Measurements from ENCODE around the gene MAJIN. TPM values are rescaled to one million over a fixed set of nuclear protein-coding genes. Genes with fewer than 3 reads are reported as not detected.

Gene MAJIN
- polyA plus RNA-seq, 1 of the 3 experiments (the other 2 are of a cell fraction): not detected

DNA sequence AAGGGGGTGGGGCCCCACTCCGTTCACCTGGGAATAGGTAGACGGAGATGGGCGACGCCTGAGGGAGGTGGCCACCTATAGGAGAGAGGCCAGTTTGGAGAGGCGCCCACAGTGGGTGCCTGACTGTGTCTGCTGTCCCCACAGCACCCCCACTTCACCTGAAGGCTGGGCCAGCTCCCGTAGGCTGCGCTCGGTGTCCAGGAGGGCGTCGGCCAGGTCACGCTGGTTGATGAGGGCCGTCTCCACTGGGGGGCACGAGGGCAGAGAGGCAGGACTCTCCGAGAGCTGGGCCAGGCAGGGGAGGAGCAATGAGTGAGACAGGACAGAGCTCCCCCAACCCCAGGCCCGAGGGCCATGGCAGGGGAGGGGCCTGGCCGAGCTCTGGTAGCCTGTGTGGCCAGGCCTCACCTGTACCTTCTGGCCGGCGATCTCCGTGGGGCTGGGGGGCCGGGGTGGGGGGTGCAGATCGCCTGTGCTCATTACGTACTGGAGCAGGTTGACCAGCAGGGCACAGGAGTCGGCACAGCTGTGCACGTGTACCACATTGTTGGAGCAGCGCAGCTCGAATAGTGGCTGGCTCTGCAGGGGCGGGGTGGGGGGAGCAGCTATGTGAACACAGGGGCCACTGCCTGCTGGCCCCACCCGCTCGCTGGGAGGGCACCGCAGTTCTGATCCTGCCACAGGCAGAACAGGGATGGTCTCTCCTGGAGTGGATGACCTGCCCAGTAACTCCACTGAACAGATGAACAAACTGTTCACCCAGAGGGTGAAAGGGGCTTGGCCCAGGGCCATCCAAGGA lies 69.6 kb downstream of the MAJIN start:
- Histone ChIP-seq H2AFZ (ENCODE audit: low read depth) (no peak overlapping the region), H3K27ac (ENCODE audit: low read depth in 2 of 2, low read length in 1 of 2) (no peak overlapping the region), H4K20me1 (ENCODE audit: insufficient read depth) (no peaks in the 10 kb centered on the region), H3F3A (replicated peaks; ENCODE audit: insufficient read depth) (no peaks in the 10 kb centered on the region), H3K9ac (no peak overlapping the region), H3K36me3 (replicated peaks in 1 of 2; ENCODE audit: control insufficient read depth in 1 of 2, insufficient read depth in 2 of 2, low read length in 1 of 2) (peaks cover 0 to 46% of the 10 kb centered on the region in 2 experiments), H3K79me2 (ENCODE audit: insufficient read depth) (no peaks in the 10 kb centered on the region), H3K9me2 (no peaks in the 10 kb centered on the region), H3K27me3 (ENCODE audit: insufficient read depth) (no peaks in the 10 kb centered on the region), H3K9me3 (no peaks in the 10 kb centered on the region), H3K4me1 (ENCODE audit: control insufficient read depth in 1 of 2, insufficient read depth in 2 of 2, low read depth in 1 of 2, low read length in 1 of 2) (no peaks in the 10 kb centered on the region), H3K4me2 (no peak overlapping the region), H3K4me3 (ENCODE audit: low read depth in 2 of 2, low read length in 1 of 2) (no peak overlapping the region)
- CTCF ChIA-PET: interaction anchor here (0.8 to 1.4 kb wide), 4 partner anchors 14 to 111 kb away, joined by 3 to 6 read pairs (median 3); no protein-coding TSS in a partner anchor
- POLR2A ChIA-PET: no interaction called here
- no peak for TF ChIP-seq TAF1 (IDR thresholded peaks at IDR 0.05; ENCODE audit: borderline replicate concordance, low read depth, low read length)
- TF ChIP-seq, protein P1, sequence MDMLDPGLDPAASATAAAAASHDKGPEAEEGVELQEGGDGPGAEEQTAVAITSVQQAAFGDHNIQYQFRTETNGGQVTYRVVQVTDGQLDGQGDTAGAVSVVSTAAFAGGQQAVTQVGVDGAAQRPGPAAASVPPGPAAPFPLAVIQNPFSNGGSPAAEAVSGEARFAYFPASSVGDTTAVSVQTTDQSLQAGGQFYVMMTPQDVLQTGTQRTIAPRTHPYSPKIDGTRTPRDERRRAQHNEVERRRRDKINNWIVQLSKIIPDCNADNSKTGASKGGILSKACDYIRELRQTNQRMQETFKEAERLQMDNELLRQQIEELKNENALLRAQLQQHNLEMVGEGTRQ (IDR thresholded peaks at IDR 0.05; ENCODE audit: borderline replicate concordance, low read depth, low read length): no peak
- no peak for TF ChIP-seq SIN3A (IDR thresholded peaks at IDR 0.05; ENCODE audit: borderline replicate concordance, low read depth, low read length)
- TF ChIP-seq, protein P2, sequence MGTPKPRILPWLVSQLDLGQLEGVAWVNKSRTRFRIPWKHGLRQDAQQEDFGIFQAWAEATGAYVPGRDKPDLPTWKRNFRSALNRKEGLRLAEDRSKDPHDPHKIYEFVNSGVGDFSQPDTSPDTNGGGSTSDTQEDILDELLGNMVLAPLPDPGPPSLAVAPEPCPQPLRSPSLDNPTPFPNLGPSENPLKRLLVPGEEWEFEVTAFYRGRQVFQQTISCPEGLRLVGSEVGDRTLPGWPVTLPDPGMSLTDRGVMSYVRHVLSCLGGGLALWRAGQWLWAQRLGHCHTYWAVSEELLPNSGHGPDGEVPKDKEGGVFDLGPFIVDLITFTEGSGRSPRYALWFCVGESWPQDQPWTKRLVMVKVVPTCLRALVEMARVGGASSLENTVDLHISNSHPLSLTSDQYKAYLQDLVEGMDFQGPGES (IDR thresholded peaks at IDR 0.05; ENCODE audit: low read depth, low read length): no peak
- TF ChIP-seq, protein P3, sequence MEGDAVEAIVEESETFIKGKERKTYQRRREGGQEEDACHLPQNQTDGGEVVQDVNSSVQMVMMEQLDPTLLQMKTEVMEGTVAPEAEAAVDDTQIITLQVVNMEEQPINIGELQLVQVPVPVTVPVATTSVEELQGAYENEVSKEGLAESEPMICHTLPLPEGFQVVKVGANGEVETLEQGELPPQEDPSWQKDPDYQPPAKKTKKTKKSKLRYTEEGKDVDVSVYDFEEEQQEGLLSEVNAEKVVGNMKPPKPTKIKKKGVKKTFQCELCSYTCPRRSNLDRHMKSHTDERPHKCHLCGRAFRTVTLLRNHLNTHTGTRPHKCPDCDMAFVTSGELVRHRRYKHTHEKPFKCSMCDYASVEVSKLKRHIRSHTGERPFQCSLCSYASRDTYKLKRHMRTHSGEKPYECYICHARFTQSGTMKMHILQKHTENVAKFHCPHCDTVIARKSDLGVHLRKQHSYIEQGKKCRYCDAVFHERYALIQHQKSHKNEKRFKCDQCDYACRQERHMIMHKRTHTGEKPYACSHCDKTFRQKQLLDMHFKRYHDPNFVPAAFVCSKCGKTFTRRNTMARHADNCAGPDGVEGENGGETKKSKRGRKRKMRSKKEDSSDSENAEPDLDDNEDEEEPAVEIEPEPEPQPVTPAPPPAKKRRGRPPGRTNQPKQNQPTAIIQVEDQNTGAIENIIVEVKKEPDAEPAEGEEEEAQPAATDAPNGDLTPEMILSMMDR (IDR thresholded peaks at IDR 0.05): no peak
- TF ChIP-seq JUND (IDR thresholded peaks at IDR 0.05): no peak
- TF ChIP-seq ELF1 (IDR thresholded peaks at IDR 0.05): no peak
- TF ChIP-seq FOXJ3 (CRISPR knock-in tag; IDR thresholded peaks at IDR 0.05): no peak
- no peak for TF ChIP-seq FOXM1 (IDR thresholded peaks at IDR 0.05; ENCODE audit: low read depth)
- no peak for TF ChIP-seq POLR2AphosphoS5 (IDR thresholded peaks at IDR 0.05; ENCODE audit: low read depth, low read length)
- no peak for TF ChIP-seq RFX5 (IDR thresholded peaks at IDR 0.05; ENCODE audit: low read length)
- TF ChIP-seq, protein P4, sequence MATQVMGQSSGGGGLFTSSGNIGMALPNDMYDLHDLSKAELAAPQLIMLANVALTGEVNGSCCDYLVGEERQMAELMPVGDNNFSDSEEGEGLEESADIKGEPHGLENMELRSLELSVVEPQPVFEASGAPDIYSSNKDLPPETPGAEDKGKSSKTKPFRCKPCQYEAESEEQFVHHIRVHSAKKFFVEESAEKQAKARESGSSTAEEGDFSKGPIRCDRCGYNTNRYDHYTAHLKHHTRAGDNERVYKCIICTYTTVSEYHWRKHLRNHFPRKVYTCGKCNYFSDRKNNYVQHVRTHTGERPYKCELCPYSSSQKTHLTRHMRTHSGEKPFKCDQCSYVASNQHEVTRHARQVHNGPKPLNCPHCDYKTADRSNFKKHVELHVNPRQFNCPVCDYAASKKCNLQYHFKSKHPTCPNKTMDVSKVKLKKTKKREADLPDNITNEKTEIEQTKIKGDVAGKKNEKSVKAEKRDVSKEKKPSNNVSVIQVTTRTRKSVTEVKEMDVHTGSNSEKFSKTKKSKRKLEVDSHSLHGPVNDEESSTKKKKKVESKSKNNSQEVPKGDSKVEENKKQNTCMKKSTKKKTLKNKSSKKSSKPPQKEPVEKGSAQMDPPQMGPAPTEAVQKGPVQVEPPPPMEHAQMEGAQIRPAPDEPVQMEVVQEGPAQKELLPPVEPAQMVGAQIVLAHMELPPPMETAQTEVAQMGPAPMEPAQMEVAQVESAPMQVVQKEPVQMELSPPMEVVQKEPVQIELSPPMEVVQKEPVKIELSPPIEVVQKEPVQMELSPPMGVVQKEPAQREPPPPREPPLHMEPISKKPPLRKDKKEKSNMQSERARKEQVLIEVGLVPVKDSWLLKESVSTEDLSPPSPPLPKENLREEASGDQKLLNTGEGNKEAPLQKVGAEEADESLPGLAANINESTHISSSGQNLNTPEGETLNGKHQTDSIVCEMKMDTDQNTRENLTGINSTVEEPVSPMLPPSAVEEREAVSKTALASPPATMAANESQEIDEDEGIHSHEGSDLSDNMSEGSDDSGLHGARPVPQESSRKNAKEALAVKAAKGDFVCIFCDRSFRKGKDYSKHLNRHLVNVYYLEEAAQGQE (IDR thresholded peaks at IDR 0.05; ENCODE audit: low read depth, low read length): no peak
- TF ChIP-seq TCF12 (IDR thresholded peaks at IDR 0.05): no peak
- no peak for DNase-seq
- WGBS (ENCODE audit: low lambda C conversion rate): 94% methylated on average over 8 of the region's 30 CpGs

Data from SK-N-SH (cell line).